C4-2B (cell line): ENCODE measurements around the gene FOXC1.

Experiments used
- ZFX ChIP-seq: fragments of 450-650 bp; IDR thresholded peaks from 2 replicates; pipeline ENCODE4 v1.6.1; 2017
- TF ChIP-seq, protein P1 (sequence below): fragments of 450-650 bp; conservative IDR thresholded peaks from 2 replicates; pipeline ENCODE4 v1.5.1; 2017; ENCODE audit warnings: mild to moderate bottlenecking

DNA sequence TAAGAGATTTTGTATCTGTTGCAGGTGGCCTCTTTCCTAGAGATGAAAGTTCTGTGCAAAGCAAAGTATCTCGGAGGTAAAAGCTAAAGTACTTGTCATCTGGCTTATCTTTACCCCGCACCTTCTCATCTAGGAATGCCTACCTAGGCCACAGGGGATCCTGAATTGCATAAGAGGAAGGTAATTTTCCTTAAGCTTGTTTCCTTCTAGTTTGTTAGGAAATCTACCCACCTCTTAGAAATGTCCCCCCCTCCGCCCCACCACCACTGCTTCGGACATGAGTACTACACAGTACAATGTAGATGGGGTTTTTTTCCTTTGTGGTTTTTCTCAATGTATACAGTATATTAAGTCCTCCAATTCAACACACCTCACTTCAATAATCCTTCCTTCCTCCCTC, 21.5 kb downstream of the FOXC1 start:
- TF ChIP-seq, protein P1, sequence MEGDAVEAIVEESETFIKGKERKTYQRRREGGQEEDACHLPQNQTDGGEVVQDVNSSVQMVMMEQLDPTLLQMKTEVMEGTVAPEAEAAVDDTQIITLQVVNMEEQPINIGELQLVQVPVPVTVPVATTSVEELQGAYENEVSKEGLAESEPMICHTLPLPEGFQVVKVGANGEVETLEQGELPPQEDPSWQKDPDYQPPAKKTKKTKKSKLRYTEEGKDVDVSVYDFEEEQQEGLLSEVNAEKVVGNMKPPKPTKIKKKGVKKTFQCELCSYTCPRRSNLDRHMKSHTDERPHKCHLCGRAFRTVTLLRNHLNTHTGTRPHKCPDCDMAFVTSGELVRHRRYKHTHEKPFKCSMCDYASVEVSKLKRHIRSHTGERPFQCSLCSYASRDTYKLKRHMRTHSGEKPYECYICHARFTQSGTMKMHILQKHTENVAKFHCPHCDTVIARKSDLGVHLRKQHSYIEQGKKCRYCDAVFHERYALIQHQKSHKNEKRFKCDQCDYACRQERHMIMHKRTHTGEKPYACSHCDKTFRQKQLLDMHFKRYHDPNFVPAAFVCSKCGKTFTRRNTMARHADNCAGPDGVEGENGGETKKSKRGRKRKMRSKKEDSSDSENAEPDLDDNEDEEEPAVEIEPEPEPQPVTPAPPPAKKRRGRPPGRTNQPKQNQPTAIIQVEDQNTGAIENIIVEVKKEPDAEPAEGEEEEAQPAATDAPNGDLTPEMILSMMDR, result no peak
- no peak for TF ChIP-seq ZFX
